HG02943 (cell line): ENCODE results near the gene HNRNPA2B1.
"Not testable (repeated sequence)": the region's sequence is repeated elsewhere in the genome, so short reads cannot be mapped to it uniquely, and the experiment has no call there.

Experiments used
- ATAC-seq: cut with Tn5 transposase; IDR thresholded peaks from one replicate; pipeline ENCODE4 v1.9.1; 2021; ENCODE audit warnings: mild to moderate bottlenecking, low read depth, moderate library complexity; ENCODE audit not compliant: unreplicated experiment

Gene HNRNPA2B1

GRCh38 chr7:26185844-26186180, 14.7 kb downstream of the HNRNPA2B1 start:
- ATAC-seq = no peak

- ATAC-seq = no peak
These were observed 15.3 kb downstream of the HNRNPA2B1 start for GRCh38 chr7:26185131-26185843.

GRCh38 chr7:26184281-26185101, 16.1 kb downstream of the HNRNPA2B1 start:
- ATAC-seq = not testable (repeated sequence)

GRCh38 chr7:26183545-26184280, 16.8 kb downstream of the HNRNPA2B1 start:
- no peak for ATAC-seq

GRCh38 chr7:26182706-26183105, 17.8 kb downstream of the HNRNPA2B1 start:
- no peak for ATAC-seq

- no peak for ATAC-seq
These were observed 18.3 kb downstream of the HNRNPA2B1 start for GRCh38 chr7:26182283-26182682.

GRCh38 chr7:26181474-26182227, 18.9 kb downstream of the HNRNPA2B1 start:
- ATAC-seq = no peak

- no peak for ATAC-seq
These were observed 19.8 kb downstream of the HNRNPA2B1 start for GRCh38 chr7:26180792-26181198.

- no peak for ATAC-seq
These were observed 20.6 kb downstream of the HNRNPA2B1 start for GRCh38 chr7:26179826-26180497.

- ATAC-seq = no peak
These were observed 21.1 kb downstream of the HNRNPA2B1 start for GRCh38 chr7:26179422-26179821.

- ATAC-seq = no peak
These were observed 22.1 kb downstream of the HNRNPA2B1 start for GRCh38 chr7:26178272-26178960.

- ATAC-seq = not testable (repeated sequence)
These were observed 23.3 kb downstream of the HNRNPA2B1 start for GRCh38 chr7:26177269-26177668.

GRCh38 chr7:26176696-26177095, 23.9 kb downstream of the HNRNPA2B1 start:
- not testable (repeated sequence) for ATAC-seq

- not testable (repeated sequence) for ATAC-seq
These were observed 24.6 kb downstream of the HNRNPA2B1 start for GRCh38 chr7:26175903-26176302.

GRCh38 chr7:26172048-26172447, 28.5 kb downstream of the HNRNPA2B1 start:
- no peak for ATAC-seq

- ATAC-seq = no peak
These were observed 28.9 kb downstream of the HNRNPA2B1 start for GRCh38 chr7:26171601-26172000.

GRCh38 chr7:26170663-26171062, 29.9 kb downstream of the HNRNPA2B1 start:
- no peak for ATAC-seq

GRCh38 chr7:26169271-26169670, 31.3 kb downstream of the HNRNPA2B1 start:
- ATAC-seq = no peak

GRCh38 chr7:26168458-26169023, 32.0 kb downstream of the HNRNPA2B1 start:
- no peak for ATAC-seq
